CD4-positive, alpha-beta T cell treated with Interleukin-15 for 4 hours (primary cell): Measurements from ENCODE around the gene CCN2.

ENCODE experiments used
- DNase-seq: peaks from one replicate; pipeline ENCODE4 v3.0.0-alpha.2; 2020; ENCODE audit warnings: low spot score

The CCN2 gene

DNA sequence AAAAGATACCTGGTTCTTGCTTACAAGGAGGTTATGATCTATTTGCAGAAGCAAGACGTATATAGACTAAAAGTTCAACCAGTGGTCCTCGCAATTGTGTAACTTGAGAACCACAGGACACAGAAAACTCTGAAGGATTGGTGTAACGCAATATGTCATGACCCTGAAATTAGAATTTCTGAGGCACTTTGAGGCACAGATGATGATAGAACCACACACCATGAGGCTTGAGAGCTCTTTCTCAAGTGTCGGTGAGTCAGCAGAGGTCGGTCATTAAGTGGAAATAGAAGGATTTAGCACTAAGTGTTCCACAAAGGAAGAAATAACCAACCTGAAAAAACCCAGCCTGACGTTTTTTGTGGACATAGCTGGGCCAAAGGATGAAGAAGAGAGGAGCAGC lies 15.3 kb upstream of the CCN2 start:
- DNase-seq, result no peak

DNA sequence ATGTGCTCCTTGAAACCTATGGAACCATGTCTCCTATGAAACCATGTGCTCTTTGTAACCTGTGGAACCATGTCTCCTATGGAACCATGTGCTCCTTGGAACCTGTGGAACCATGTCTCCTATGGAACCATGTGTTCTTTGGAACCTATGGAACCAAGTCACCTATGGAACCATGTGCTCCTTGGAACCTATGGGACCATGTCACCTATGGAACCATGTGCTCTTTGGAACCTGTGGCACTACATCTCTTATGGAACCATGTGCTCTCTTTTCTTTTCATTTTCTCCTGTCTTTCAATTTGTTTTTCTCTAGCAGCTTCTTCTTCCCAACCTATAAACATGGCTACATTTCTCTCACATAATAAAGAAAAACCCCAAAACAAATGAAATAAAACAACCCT lies 11.9 kb upstream of the CCN2 start:
- DNase-seq, result no peak

- DNase-seq, result no peak
These were observed 9.4 kb upstream of the CCN2 start for GRCh38 chr6:131960371-131961133.

- no peak for DNase-seq
These were observed 7.6 kb upstream of the CCN2 start for GRCh38 chr6:131958542-131959470.

DNA sequence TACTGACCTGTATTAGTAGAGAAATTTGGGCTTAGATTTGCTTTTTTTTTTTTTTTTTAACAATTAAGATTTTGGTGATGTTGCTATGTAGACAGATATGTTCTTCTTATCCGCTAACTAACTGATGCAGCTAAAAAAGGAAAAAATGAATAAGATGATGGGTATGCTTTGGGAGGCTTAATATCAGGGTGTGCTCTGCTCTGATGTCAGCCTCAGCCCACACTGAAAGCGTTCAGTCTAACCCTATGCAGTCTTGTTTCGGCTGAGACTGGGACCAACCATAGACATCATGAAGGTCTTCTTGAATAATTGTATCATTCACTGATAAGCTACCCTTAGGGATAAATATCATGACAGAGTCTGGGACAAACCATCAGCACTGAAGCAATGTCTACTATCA lies 6.9 kb upstream of the CCN2 start:
- DNase-seq, result no peak

- no peak for DNase-seq
These were observed 4.7 kb upstream of the CCN2 start for GRCh38 chr6:131955876-131956275.

GRCh38 chr6:131955192-131955591 lies 4.0 kb upstream of the CCN2 start:
- no peak for DNase-seq

DNA sequence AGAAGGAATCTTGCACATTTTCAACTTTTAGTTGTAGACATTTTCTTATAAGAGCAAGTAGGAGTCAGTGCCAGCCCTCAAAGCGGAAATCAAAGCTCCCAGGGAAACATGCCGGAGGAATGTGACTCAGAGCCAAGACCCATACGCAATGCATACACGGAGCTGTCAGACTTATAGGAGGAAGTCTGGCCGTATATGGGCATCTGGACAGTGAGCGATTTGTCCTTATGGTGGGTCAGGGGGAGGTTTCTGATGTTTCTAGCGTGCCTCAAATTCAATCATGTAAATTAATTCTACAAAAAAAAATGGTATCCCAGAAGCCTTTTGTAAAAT lies 3.6 kb upstream of the CCN2 start:
- DNase-seq, result no peak

DNA sequence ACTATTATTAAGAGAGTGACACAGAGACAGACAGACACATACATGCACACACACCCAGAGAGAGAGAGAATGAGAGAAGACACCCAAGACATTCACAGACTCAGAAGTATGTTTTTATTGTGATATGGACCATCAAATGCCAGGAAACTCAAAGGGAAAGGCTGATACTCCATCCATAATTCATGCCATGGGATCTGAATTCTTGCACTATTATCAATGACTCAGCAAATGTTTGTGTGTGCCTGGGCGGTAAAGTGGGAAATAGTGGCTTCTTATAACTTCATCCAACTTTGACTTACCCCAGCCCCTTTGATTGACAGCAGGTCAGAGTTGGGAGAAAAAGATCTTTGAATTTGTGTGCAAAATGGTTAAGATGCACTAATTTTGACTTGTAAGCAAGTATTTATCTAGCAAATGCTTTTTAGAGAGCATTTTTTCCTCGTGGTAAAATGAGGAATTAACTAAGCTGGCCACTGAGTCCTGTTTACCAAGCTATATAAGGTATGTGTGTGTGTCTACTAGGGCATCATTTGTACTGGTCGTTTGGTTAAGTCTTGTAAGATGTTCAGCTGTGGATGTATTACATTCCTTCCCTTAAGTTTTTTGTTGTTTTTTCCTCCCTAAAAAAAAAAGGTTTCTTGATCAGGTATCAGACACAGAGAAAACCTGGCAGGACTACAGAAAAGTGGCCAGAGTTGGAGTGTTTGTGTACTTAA lies 3.0 kb upstream of the CCN2 start:
- no peak for DNase-seq

DNA sequence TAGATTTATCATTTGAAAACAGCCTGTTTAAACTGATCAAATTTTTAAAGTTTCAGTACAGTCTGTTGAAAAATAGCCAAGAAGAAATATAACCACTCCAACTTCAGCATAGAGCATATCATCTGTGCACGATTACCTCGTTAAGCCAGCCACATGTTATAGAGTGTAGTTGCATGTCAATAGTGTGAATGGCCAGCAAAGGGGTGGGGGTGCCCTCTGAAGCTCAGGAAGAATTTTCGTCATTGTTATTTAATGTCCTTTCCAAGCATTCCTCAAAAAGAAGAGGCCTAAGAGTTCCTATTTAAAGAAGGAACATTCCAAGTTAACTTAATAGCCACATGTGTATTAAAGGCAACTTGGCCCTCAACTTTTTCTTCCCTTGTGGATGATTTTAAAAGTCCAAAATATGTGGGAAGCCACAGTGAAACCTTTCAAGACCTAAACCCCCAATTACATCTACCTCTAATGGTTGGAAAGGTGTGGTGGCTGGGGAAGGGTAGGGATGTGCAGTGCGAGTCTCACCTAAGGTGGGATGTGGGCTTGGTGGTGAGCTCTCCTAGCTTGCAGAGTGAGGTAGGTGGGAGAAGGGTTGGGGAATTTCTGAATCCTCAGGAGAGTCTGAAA lies 1.8 kb upstream of the CCN2 start:
- no peak for DNase-seq

DNA sequence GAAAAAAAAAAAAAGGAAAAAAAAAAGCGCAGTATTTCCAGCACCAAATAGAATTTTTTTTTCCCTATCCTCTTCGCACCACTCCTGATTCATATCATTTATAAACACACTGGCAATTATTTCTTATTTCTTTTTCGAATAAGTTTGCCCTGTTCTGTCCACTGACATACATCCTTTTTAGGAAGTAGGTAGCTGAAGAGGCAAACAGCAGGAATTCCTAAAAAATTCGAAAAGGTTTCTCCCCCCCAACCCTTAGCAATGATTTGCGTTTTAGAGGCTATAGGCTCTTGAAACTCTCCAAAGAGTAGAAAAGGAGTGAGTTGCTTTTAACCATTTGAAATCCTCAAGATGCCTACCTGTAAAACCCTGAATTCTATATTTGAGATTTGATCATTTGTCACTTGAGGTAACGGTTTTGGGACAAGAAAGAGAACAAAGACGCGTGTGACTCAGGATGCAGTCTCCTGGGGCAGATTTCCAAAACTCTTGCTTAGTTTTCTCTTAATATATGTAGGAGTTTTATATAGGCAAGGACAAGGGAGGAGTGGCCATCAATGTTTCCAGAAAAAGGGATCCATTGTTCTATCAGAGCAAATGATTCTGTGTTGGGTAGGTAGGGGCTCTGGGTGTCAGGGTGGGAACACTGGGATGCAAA lies 531 bp upstream of the CCN2 start:
- no peak for DNase-seq

- DNase-seq, result no peak
These were observed 1.0 kb downstream of the CCN2 start for GRCh38 chr6:131949909-131950766.

DNA sequence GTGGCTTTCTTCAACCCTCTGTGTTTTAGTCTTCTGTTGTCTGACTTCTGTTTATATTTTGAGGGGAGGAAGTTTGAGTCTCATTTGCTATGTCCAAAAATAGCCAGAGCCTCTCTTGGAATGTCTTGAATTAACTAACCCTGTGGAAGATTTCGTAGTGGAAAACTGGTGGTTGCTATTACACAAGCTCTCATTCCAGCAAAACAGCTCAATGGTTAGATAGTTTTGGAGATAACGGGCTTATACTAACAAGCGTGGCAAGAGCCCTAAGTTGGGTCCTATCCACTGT lies 1.6 kb downstream of the CCN2 start:
- no peak for DNase-seq

DNA sequence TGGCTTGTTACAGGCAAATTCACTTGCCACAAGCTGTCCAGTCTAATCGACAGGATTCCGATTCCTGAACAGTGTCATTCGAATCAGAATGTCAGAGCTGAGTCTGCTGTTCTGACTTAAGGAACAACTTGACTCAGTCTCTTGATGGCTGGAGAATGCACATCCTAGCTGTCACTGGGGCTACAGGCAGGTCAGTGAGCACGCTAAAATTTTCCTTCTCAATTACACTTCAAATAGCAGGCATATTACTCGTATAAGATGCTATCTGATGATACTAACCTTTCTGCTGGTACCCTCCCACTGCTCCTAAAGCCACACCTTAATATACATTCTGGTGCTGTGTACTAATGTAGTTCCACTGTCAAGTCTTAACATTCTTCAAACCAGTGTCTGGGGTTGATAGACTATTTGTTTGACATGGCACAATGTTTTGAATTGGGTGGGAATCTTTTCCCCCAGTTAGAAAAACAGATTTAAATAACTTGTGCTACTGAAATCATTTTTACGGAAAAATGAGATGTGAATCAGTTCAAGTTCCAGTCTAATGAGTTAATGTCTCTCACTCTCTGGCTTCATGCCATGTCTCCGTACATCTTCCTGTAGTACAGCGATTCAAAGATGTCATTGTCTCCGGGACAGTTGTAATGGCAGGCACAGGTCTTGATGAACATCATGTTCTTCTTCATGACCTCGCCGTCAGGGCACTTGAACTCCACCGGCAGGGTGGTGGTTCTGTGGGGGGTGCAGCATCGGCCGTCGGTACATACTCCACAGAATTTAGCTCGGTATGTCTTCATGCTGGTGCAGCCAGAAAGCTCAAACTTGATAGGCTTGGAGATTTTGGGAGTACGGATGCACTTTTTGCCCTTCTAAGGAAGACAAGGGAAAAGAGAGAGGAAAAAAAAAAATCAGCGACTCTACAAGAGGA lies 2.2 kb downstream of the CCN2 start:
- DNase-seq, result no peak

GRCh38 chr6:131947986-131948661 lies 3.0 kb downstream of the CCN2 start:
- DNase-seq, result no peak

- DNase-seq, result no peak
These were observed 3.9 kb downstream of the CCN2 start for GRCh38 chr6:131946992-131947955.

DNA sequence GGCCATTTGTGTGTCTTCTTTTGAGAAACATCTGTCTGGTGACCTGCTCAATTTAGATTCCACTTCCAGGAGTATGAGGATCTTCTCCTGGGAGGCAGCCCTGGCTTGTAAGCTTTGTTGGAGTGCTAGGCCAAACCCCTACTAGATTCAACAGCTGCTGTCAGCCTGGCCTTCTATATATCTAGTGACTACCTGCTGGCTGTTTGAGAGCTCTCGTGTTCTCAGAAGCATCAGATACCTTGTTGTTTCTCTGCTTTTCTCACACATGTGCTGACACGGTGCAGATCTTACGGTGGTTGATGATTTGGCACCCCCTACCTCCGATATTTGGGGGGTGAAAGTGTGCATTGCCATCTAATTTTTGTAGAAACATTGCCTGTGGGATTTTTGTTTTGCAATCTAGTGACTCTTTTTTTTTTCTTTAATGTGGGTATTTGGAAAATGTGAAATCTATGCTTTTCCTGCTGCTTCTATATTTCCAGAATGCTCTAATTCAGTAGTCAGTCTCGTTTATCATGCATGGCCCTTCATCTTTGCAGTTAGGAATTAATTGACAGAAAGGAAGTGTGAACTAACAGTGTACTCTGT lies 4.7 kb downstream of the CCN2 start:
- no peak for DNase-seq

- DNase-seq, result no peak
These were observed 5.2 kb downstream of the CCN2 start for GRCh38 chr6:131945971-131946370.
